Hypothalamus (tissue), 51 donors: ENCODE measurements around the gene TAF5.
A peak's percentile ranks its signal among the peaks of the same experiment; 100 is the strongest.
"Not testable (repeated sequence)": the region's sequence is repeated elsewhere in the genome, so short reads cannot be mapped to it uniquely, and the experiment has no call there.

Experiments used
- DNase-seq, 51 donors: peaks; one replicate each; lab custom pipeline; 2025; lab: John Stamatoyannopoulos, UW

TAF5 gene

DNA sequence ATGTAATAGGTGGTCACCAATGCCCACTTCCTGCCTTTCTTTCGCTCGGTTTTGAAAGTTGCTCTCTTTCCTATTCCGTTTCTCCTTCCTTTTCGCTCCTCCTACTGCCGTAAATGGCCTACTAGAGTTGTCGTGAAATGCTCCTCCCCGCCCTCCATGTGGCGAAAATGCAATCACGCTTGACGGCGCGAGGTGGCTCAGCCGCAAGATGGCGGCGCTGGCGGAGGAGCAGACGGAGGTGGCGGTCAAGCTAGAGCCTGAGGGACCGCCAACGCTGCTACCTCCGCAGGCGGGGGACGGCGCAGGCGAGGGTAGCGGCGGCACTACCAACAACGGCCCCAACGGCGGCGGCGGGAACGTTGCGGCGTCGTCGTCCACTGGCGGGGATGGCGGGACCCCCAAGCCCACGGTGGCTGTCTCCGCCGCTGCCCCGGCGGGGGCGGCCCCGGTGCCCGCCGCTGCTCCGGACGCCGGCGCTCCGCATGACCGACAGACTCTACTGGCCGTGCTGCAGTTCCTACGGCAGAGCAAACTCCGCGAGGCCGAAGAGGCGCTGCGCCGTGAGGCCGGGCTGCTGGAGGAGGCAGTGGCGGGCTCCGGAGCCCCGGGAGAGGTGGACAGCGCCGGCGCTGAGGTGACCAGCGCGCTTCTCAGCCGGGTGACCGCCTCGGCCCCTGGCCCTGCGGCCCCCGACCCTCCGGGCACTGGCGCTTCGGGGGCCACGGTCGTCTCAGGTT, at the start of gene TAF5:
TAF5 (plus strand) TSS at position 195 of the 737 bp plus-strand sequence; CDS start at position 209, 14 bp downstream.
- DNase-seq, result peak; percentile 12 to 95 (median 82)

DNA sequence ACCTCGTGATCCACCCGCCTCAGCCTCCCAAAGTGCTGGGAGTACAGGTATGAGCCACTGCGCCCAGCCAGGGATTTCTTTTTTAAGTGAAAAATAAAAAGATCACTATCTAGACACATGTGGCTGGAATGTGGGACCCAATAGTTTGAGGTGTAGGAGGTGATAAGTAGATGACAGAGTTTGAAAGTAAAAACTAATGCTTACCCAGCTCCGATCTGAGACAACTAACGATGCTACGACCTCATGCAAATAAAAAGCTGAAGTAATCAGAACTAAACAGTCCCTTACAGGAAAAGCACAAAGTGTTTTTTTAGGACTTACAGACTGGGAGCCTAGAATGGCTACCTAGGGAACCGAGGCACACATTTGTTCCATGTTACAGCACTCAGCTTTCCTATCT, 39.9 kb upstream of the TAF5 start:
- no peak for DNase-seq

DNA sequence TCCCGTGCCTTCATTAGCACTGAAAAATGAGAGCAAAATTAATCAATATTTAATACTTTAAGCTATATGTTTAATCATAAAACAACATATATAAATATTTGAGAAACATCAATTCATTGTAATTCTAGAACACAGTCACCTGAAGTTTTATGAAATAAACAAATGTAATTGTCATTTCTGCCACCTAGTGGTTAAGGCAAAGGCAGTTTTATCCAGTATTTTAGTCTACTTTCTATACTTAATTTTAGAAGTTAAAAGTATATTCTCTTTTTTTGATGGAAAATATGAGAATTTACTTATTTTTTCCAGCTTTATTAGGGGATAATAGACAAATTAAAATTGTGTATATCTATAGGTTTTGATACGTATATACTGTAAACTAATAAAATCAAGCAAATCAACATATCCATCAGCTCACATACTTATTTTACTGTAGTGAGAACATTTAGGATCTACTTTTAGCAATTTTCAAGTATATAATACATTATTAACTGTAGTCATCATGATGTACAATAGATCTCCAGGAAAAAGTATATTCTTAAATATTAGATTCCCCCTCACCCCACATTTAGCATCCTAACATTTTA, 33.7 kb upstream of the TAF5 start:
- no peak for DNase-seq

DNA sequence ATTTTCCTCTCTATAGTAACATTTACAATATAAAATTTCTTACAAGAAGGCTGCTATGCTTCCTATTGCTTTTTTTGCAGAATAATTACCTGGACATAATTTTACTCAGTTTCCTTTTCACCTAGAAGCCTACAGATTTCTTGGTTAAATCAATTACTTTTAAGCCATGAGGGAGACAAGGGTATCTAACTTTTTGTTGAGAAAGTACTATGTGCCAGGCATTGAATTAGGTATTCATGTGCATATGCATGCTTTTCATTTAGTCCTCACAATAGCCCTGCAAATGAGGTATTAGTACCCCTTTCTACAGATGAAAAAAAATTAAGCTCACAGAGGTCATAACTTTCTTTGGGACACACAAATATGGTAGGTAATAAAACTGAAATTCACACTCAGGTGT, 33.2 kb upstream of the TAF5 start:
- no peak for DNase-seq

DNA sequence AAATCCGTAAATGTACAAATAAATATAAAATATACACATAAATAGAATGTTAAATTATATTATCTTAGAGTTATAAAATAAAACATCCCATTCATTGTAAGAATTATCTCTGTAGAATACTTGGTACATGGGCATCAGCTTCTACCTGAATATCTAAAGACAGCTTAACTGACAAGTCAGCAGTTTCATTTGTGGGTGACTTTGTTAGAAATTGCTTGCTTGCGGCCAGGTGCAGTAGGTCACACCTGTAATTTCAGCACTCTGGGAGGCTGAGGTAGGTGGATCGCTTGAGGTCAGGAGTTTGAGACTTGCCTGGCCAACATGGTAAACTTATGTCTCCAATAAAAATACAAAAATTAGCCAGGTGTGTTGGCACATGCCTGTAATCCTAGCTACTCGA, 31.4 kb upstream of the TAF5 start:
- no peak for DNase-seq

DNA sequence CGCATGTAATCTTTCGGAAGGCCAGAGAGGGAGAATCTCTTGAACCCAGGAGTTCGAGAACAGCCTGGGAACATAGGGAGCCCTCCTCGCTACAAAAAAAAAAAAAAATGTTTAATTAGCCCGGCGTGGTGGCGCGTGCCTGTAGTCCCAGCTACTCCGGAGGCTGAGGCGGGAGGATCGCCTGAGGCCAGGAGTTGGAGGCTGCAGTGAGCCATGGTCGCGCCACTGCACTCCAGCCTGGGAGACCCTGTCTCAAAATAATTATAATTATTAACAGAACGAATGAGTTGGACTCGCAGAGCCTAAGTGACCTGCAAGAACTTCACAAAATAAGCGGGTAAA, 17.6 kb upstream of the TAF5 start:
- DNase-seq, result peak in 1 of 51 donors; percentile 26

DNA sequence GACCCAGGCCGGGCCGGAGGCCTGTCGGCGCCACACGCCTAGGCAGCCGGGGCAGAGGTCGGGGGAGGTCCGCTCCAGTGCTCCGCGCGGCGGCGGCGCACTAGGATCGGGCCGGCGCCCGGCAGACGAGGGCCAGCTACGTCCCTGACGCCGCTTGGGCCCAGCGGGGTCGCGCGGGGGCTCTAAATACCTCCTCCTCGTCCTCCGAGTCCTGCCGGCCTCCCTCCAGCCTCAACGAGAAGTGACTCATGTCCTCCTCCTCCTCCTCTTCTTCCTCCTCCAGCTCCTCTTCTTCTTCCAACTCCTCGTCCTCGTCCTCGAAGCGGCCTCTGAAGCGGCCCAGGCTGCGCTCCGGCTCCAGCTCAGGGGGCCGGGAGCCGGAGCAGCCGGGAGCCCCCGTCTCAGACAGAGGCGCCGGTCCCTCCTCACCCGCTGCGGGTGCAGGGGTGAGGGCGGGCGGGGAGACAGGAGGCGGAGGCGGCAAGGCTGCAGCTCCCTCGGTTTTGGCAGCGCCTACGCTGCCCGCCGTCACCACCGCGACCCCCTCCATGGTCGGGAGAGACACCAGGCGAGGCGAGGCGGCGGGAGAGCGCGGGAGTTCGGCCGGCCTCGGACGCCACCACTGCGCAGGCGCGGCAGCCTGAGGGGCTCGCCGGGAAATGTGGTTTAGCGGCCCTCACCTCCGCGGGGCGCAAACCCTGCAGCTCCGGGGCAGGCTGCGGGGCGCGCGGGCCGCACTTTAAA, 17.1 kb upstream of the TAF5 start, which contains the start of gene PCGF6:
PCGF6 (minus strand) TSS at position 624 of the 744 bp plus-strand sequence; CDS start at position 550, 74 bp downstream.
- DNase-seq, result peak; percentile 7 to 87 (median 63)

DNA sequence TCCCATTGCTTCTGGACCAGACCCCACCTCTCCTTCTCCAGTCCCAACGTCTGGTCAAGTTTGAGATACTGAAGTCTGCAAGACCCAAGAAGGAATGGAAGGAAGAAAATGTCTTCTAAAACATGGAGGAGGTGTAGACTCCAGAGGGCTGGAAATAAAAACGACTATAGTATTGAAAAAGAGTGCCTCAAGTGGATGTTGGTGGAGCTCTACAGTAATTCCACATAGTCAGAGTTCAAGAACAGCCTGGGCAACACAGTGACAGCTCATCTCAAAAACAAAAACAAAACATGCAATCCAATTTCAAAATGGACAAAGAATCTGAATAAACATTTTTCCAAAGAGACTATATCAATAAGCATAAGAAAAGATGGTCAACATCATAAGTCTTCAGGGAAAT, 14.5 kb upstream of the TAF5 start:
- DNase-seq, result no peak

DNA sequence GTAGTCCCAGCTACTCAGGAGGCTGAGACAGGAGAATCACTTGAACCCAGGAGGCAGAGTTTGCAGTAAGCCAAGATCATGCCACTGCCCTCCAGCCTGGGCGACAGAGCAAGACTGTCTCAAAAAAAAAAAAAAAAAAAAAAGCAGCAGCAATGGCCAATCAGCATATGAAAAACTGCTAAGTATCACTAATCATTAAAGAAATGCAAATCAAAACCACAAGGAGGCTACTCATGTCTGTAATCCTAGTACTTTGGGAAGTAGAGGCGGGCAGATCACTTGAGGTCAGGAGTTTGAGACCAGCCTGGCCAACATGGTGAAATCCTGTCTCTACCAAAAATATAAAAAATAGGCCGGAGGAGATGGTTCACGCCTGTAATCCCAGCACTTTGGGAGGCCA, 13.2 kb upstream of the TAF5 start:
- DNase-seq, result not testable (repeated sequence)

DNA sequence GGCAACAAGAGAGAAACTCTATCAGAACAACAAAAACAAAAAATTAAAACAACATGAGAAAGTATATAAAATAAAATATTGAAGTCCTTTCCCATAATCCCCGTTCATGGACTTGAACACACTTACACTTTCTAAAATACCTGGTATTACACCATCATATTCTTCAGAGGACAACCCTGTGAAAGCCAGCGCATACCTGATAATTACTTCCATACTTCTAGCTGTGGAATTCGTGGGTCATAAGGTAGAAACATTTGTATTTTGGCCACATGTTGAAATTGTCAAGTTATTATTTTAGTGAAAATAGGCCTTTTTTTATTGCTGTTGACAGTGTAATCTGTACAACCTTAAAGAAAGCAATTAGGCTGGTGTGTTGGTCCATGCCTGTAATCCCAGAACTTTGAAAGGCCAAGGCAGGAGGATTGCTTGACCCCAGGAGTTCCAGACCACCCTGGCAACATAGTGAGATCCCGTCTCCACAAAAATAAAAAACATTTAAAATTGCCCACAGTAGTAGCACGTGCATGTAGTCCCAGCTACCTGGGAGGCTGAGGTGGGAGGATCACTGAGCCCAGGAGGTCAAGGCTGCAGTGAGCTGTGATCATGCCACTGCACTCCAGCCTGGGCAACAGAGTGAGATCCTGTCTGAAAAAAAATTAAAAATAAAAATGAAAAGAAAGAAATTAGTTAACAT, 11.7 kb upstream of the TAF5 start:
- no peak for DNase-seq

DNA sequence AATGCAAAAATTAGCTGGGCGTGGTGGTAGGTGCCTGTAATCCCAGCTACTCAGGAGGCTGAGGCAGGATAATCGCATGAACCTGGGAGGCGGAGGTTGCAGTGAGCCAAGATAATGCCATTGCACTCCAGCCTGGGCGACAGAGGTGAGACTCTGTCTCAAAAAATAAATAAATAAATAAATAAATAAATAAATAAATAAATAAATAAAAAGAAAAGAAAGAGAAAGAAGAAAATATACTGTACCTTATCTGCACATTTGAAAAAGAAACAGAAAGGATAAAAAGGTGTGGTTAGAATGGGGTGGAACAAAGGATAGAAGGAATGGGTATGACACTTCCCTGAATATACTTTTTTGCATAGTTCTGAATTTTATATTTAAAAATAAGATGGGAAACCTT, 8.3 kb upstream of the TAF5 start:
- not testable (repeated sequence) for DNase-seq

DNA sequence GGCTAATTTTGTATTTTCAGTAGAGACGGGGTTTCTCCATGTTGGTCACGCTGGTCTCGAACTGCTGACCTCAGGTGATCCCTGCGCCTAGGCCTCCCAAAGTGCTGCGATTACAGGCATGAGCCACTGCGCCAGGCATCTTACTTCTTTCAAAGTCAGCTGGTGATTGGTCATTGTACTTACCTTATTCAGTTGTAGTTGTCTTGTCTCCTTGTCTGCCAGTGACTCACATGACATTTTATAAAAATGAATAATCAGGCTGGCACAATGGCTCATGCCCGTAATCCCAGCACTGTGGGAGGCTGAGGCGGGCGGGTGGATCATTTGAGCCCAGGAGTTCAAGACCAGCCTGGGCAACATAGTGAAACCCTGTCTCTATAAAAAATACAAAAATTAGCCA, 7.0 kb upstream of the TAF5 start:
- not testable (repeated sequence) for DNase-seq

DNA sequence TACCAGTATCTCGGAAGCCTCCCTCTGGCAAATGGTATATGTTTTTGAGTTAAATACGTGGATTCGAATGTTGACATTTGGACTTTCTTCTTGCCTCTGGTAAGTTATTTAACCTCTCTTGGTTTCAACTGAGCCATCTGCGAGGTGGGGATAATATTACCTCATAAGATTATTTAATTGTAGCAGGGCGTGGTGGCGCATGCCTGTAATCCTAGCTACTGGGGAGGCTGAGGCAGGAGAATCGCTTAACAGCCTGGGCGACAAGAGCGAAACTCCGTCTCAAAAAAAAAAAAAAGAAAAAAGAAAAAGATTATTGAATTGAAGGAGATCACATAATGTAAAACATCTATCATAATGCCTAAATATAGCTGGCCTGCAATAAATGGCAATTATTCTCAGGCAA, 396 bp upstream of the TAF5 start:
- no peak for DNase-seq

DNA sequence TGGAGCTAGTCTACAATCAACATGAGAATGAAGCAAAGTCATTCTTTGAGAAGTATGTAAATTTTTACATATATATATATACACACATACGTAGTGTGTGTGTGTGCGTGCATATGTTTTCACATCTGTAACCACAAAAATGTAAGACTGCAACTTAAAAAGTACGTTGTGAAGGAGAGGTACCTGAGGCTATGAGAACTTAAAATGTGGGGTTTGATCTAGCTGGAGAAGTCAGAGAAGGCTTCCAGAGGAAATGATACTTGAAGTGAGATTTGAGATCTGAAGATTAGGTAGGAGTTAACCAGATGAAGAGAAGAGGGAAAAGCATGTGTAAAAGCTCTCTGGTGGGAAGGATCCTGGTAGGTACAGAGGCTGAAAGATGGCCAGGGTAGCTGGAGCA, 5.8 kb downstream of the TAF5 start:
- no peak for DNase-seq

DNA sequence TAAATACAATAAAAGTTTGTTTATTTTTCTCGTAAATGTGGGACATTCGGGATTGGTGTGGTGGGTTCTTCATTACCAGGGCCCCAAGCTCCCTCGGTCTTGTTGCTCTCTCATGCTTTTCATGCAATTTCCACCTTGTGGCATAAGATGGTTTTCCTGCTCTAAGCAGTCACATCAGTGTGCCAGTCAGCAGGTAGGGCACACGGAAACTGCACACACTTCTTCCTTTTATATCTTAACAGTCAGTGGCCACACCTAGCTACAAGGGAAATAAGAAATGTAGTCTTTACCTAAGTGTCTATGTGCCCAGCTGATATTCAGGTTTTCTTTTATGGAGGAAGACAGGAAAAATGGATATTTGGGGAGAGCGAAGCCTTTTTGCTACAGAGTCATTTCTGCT, 6.5 kb downstream of the TAF5 start:
- DNase-seq, result no peak

DNA sequence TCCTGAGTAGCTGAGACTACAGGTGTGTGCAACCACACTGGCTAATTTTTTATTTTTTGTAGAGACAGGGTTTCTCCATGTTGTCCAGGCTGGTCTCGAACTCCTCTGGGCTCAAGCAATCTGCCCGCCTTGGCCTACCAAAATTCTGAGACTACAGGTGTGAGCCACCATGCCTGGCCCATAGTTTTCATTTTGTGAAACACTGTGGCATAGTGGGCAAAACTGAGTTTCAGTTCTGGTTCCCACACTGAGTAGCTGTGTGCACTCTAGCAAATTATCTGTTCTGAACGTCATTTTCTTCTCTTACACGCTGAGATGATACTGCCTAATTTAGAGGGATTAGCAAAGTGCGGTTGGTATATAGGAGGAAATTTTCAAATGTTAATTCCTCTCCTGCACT, 15.0 kb downstream of the TAF5 start:
- no peak for DNase-seq

DNA sequence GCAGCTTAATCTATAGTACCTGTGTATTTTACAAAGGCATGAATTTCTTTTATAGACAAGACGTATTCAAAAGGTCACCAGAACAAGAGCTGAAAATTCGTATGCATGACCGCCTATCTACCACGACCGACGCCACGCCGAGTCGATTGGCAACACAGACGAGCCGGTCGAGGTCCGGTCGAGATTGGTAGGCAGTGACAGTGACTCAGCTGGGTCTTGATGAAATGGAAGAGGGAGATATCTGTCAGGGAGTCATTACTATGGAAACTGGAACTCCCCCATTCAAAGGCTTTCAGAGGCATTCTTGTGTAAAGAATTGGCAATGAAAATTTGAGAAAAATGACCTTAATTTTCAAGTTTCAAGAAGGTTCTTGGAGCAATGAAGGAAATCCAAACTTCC, 26.4 kb downstream of the TAF5 start:
- no peak for DNase-seq

DNA sequence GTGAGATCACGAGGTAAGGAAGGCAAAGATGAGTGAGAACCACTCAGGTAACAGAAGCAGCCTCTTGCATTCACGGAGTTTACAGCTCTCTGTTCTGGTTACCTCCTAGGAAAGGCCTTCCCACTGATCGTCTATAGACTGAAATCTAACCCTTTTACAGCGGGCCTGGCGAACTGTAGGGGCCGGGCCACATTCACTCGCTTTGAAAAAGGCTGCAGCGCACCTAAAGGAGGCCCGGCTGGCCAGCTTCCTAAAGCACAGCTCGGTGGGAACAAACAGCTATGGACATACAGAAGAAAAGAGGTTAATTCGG, 27.9 kb downstream of the TAF5 start:
- DNase-seq, result peak in 1 of 51 donors; percentile 12

DNA sequence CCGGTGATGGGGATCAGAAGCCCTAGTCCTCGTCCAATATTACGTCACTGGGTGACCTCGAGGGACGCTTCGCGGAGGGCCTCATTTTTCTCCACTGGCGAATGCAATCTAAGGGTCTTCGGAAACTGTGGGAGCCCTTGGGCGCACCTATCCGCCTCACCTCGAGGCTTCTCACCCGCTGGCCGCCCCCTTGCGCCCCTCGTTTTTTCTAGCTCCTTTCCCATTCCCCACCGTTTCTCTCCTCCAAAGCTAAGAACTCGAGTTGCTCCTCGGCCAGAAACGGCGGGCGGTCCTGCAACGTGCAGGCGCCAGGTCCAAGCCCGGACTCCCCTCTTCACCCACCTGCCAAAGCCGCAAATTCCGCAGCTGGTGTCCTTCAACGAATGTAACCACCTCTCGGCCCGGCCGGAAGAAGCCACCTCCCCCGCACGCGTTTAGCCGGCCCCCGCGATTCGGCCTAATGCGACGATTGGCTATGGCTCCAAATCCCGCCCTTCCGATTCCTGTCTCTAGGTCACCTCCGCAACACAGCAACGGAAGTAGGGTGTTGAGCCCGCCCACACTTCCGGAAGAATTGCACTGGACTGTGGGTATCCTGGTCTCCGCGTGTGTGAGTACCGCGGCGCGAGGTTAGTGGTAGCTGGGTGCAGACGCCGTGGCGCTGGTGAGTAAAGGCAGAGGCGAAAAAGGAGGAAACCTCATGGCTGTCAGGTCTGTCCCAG, 28.5 kb downstream of the TAF5 start, which contains the start of the genes ATP5MK and PDCD11:
ATP5MK (minus strand) TSS at position 409 of the 722 bp plus-strand sequence. CDS start 4,018 bp downstream, outside the sequence.
PDCD11 (plus strand) TSS at position 560 of the 722 bp plus-strand sequence. CDS start 1,801 bp downstream, outside the sequence.
- DNase-seq, result peak; percentile 56 to 98 (median 95)

DNA sequence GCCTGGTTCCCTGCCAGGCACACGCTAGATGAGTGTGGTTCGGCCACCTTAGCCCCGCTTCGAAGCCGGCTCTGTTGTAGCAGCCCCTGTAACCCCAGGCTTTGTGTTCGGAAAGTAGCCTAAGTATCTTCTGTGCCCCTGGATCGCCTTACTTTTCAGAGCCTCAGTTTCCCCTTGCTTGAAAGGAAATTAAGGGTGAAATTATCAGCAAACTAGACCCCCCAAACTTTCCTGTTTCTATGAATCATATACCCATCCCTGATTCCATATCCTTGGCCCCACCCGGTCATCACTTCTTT, 29.0 kb downstream of the TAF5 start:
- no peak for DNase-seq
